HG03095 (cell line): ENCODE data around the gene FITM1.
A peak's percentile ranks its signal among the peaks of the same experiment; 100 is the strongest.

ENCODE experiments used
- ATAC-seq: cut with Tn5 transposase; IDR thresholded peaks from one replicate; pipeline ENCODE4 v1.9.1; 2021; ENCODE audit warnings: moderate library complexity; ENCODE audit not compliant: unreplicated experiment

The FITM1 gene

DNA sequence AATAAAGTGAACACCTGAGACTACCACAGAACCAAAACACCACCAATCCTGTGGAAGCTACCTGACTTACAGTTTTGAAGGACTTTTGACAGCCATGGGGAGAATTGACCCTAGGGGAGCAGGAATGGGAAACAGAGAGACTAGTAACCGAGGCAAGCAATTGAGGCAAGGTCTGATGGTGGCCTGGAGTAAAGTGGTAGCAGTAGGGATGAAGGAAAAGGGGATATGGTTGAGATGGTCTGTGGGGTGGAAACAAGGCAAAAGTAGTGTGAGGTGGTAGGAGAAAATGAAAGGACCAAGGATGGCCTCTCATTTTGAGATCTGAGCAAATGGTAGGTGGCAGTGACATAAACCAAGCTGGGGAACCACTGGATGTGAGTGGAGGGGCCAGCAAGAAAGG lies 26.4 kb downstream of the FITM1 start:
- ATAC-seq, result no peak

DNA sequence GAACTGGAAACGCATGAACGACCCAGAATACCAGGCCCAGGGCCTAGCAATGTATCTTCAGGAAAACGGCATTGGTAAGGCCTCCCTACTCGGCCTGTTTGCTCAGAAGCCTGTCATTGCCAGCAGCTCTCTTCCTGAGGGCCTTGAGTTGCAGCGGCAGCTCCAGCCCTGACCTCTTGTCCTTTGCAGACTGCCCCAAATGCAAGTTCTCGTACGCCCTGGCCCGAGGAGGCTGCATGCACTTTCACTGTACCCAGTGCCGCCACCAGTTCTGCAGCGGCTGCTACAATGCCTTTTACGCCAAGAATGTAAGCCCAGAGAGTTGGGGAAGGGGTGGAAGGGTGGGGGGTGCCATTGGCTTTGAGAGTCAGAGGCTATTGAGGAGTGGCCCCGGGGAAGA lies 26.9 kb downstream of the FITM1 start:
- ATAC-seq, result no peak

DNA sequence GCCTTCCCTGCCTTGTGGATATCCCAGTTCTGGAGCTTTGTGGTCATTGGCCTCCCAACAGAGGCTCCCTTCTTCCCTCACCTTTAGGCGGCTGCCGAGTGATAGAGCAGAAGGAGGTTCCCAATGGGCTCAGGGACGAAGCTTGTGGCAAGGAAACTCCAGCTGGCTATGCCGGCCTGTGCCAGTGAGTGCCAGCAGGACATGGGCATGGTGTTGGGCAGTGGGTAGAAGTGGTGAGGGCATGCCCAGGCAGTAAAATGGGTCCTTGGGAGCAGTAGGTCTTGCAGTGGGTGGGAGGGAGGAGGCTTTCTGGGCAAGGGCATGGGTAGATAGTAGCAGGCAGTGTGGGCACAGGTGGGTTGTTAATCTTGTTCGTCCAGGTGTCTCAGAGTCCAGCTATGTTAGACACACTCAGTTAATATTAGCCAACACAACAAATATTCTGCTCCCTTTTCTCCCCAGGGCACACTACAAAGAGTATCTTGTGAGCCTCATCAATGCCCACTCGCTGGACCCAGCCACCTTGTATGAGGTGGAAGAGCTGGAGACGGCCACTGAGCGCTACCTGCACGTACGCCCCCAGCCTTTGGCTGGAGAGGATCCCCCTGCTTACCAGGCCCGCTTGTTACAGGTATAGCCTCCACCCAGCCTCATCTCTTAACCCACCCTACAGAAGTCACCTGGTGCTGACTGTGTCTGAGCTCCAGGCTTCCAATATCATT lies 29.5 kb downstream of the FITM1 start:
- no peak for ATAC-seq

DNA sequence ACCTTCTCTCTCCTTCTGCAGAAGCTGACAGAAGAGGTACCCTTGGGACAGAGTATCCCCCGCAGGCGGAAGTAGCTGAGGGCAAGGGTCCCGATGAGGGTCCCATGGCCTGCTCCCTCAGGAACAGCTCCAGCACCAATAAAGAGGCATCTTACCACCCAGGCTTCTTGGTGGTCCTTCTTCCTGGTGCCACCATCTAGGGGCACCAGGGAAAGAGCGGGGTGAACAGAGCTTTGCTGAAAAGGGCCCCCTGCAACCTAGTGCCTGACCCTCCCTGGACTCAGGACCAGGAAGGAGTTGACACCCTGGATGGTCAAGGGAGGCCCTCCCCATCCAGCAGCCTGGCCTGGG lies 30.0 kb downstream of the FITM1 start:
- ATAC-seq, result no peak

DNA sequence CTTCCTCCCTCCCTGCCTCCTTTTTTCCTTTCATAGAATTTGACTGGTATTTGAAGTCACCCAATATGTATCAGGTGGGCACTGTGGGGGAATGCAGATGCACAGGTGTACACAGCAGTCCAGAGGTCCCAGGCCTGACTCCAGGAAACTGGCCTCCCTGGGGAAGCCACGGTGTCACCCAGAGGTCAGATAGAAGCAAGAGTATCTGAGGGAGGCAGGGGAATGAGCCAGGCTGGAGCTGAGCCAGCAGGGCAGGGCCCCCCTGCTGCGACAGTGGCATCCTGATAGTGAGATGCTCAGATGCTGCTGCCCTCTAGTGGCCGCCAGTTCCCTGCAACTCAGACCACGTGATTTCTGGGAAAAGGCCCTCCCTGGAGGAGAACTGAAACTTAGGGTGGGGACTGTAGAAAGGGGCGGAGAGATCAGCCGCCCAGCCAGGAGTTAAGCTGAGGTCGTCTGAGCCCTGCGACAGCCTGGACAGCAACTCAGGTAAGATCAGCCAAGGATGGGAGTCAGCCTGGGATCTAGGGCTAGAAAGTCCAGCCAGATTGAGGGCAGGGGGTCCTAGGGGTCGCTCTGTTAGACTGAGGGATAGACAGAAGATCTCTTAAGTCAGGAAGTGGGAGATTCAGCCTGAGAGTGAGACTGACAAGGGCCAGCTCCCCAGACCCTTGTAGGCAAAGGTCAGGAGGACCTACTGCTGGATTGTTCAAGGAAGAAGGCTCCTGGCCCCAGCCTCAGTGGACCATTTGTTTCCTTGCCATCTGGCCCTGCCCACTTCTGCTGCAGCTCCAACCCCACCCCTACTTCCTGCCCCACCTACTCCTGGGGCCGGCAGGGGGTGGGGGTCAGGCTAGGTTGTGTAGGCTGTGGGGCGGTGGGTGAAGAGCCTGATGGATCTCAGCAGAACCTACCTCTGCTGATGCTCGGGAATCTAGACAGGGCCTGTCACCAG lies 30.7 kb downstream of the FITM1 start, which contains the start of gene IRF9:
TSS of gene IRF9 (plus strand) at position 416 of the 955 bp plus-strand sequence. CDS start 880 bp downstream, outside the sequence.
- peak; percentile 83 for ATAC-seq

DNA sequence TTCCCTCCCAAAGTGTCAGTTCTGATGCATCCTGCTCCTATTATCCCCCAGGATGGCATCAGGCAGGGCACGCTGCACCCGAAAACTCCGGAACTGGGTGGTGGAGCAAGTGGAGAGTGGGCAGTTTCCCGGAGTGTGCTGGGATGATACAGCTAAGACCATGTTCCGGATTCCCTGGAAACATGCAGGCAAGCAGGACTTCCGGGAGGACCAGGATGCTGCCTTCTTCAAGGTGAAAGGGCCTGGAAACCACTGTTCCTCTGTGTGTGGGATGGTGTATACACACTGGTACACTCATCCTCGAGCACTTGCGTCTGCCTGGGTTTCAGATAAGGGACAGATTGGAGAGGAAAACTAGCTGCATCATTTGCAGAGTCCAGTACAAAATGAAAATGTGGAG lies 31.6 kb downstream of the FITM1 start:
- ATAC-seq, result no peak

DNA sequence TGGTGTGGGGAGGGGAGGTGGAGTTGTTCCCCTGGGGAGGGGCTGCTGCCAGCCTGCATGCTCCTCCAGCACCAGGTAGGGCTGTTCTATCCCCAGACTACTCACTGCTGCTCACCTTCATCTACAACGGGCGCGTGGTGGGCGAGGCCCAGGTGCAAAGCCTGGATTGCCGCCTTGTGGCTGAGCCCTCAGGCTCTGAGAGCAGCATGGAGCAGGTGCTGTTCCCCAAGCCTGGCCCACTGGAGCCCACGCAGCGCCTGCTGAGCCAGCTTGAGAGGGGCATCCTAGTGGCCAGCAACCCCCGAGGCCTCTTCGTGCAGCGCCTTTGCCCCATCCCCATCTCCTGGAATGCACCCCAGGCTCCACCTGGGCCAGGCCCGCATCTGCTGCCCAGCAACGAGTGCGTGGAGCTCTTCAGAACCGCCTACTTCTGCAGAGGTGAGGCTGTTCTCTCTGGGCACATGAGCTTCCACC lies 34.1 kb downstream of the FITM1 start:
- ATAC-seq, result no peak

DNA sequence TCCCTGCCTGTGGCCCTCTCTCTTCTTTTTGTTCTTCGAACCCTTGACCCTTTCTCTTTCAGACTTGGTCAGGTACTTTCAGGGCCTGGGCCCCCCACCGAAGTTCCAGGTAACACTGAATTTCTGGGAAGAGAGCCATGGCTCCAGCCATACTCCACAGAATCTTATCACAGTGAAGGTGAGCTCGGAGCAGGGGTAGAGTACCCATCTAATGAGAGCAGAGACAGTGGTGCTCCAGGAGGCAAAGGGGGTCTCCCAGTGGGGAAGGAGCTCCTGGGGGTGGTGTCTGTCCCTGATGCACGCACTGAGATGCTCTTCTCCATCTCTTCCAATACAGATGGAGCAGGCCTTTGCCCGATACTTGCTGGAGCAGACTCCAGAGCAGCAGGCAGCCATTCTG lies 35.3 kb downstream of the FITM1 start:
- no peak for ATAC-seq

DNA sequence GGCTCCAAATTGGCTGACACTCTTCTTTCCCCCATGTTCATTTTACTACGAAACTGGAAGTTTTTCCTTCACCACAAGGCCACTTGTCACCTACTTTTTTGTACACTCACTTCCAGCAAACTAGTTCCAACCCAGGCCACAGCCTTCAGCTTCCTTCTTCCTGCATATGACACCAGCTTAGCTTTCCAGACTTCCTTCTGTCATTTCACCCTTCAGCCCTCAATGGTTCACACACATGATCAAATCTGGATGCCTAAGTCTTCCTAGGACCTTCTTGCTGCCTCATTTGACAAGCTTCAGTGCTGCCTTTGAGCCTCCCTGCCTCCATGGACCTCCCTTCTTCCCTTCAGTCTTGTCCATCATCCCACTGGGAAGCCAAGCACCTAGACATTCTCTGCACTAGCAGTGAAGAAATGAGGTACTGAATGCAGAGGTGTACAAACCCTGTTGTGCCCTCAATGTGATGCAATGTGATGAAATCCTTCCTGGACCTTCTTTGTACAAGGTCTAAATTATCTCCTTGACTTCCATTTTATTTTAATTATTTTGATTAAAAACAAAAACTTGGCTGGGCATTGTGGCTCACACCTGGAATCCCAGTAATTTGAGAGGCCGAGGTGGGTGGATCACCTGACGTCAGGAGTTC lies 37.1 kb downstream of the FITM1 start:
- ATAC-seq, result no peak

DNA sequence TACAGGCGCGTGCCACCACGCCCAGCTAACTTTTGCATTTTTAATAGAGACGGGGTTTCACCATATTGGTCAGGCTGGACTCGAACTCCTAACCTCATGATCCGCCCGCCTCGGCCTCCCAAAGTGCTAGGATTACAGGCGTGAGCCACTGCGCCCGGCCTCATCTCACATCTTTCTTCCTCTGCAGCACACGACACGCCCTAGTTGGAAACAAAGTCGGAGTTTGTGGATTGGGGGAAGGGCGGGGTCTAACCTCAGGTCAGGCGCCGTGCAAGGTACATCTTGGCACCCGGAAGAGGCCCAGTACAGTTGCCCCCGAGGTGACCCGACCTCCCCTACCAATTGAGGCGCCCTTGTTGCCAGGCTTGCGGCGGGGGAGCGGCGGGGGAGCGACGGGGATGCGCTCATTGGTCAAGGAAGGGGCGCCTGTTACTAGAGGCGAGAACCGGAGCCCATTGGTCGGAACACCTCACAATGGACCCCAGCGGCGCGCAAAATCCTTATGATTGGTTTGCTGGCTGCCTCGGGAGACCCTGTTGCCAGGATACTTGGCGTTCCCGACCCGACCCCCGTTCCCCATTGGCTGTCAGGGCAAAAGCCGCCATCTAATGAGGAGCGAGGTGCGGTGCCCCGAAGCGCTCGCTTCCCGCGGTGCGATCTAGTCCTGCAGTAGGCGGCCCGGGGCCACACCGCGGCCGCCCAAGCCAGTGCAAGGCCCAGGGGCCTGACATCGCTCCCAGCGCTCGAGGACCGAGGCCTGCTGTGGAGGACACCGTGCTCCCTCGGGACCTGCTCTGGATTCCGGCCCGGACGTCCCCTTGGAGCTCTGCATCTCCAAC lies 41.2 kb downstream of the FITM1 start, which contains the start of gene REC8:
TSS of gene REC8 (plus strand) at position 659 of the 839 bp plus-strand sequence. CDS start 473 bp downstream, outside the sequence.
- ATAC-seq, result peak; percentile 87

DNA sequence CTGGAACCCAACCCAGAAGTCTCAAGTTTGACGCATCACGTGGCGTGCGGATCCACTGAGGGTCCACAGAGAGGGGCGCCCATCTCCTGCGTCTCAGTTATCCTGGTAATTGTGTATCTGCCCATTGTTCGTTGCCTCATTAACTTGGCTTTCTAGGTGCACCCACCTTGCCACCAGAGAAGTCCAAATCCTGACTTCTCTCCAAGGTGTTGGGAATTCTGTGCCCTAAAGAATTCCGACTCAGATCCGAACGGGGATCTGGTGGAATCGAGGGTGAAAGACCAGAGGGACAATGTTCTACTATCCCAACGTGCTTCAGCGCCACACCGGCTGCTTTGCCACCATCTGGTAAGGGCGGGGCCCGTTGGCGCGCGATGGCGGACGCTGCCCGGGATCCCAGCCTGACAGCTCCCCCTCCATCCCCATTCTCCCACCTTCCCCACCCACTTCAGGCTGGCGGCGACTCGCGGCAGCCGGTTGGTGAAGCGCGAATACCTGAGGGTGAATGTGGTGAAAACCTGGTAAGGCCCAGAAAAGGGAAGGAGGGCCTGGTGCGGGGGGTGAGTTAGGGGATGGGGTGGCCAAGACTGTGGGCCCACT lies 41.9 kb downstream of the FITM1 start:
- ATAC-seq, result no peak

DNA sequence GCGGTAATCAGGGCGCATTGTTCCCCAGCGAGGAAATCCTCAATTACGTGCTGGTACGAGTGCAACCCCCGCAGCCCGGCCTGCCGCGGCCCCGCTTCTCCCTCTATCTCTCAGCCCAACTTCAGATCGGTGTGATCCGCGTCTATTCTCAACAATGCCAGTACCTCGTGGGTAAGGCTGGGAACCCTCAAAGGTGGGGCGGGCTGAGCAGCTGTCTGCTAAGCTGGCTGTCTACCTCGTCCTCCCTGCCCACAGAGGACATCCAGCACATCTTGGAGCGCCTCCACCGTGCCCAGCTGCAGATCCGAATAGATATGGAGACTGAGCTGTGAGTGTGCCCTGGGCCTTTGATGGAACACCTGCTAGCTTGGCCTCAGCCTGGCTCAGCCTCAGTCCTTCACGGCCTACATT lies 42.4 kb downstream of the FITM1 start:
- ATAC-seq, result no peak

DNA sequence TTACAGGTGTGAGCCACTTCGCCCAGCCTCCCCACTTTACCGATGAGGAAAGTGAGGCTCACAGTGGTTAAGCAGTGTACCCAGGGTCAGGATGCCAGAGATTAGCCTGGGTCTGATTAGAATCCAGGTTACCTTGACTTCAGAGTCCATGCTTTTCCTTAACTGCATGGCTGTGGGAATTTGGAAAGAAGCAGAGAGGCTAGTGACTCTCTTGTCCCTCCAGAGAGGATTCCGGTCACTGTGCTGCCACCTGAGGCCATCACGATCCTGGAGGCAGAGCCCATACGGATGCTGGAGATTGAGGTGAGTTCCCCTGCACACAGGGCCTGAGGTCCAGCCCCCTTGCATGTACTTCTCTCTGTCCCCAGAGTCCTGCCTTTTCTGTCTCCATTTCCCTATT lies 46.1 kb downstream of the FITM1 start:
- ATAC-seq, result no peak

DNA sequence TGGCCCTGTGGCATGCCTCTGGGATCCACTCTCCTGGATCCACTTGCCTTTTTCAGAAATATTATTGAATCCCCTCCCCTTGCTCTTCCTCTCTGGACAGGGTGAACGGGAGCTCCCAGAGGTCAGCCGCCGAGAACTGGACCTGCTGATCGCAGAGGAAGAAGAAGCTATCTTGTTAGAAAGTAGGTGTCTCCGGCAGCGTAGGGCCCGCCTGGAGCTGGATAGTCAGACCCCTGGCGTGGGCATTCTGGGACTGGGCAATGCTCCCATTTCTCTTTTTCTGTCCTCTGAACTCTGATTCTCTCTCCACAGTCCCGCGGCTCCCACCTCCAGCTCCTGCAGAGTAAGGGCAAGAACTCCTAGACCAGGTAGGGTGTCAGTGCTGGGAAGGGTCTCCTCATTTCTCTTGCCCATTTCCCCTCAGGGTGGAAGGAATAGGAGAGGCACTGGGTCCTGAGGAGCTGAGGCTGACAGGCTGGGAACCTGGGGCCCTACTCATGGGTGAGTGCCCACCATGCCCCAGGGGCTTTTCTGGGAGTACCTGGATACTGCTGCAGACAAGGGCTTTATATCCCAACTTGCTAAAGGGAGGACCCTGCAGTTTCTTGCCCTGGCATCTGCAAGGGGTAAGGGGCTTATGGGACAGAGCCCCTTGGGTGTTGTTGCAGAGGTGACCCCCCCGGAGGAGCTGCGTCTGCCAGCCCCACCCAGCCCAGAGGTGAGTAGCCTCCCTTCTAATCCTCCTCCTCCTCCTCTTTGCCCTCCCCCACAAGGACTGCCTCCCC lies 46.8 kb downstream of the FITM1 start:
- ATAC-seq, result no peak

DNA sequence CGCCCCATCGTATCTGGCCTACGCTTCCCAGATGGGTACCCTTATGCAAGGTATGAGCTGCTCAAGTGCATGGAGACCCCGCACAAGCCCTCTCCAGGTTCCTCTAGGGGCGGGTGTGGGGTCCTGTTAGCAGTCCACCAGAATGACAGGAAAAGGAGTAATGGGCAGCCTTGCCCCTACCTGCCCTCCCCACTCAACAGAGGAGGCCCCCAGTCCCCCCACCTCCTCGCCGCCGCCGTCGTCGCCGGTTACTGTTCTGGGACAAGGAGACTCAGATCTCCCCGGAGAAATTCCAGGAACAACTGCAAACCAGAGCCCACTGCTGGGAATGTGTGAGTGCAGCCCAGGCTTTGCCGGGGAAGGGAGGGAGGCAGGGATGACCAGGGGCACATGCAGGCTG lies 47.4 kb downstream of the FITM1 start:
- no peak for ATAC-seq

DNA sequence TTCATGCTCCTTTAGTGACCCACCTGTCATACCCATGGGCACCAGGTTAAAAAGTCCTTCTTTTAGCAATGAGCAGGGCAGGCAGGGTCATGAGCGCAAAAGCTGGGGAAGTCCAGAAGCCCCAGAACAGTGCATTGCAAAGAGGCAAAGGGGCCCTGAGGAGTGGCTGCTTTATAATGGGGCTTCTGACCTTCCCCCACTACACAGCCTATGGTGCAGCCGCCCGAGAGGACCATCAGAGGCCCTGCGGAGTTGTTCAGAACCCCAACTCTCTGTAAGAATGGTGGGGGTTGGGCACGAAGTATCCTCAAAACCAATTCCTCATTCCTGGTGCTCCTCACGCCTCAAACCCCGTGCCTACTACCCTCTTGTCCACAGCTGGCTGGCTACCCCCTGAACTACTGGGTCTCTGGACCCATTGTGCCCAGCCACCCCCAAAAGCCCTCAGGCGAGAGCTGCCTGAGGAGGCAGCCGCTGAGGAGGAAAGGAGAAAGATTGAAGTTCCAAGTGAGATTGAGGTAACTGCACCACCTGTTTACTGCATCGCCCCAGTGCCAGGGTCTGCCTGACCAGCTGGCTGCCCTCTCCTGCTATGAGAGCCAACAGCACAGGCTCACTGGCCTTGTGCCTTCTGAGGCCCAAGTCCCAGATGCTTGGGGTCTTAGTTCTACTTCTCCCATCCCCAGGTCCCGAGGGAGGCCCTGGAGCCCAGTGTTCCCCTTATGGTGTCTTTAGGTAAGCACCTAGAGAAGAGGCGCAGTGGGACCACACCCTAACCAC lies 48.1 kb downstream of the FITM1 start:
- ATAC-seq, result no peak

DNA sequence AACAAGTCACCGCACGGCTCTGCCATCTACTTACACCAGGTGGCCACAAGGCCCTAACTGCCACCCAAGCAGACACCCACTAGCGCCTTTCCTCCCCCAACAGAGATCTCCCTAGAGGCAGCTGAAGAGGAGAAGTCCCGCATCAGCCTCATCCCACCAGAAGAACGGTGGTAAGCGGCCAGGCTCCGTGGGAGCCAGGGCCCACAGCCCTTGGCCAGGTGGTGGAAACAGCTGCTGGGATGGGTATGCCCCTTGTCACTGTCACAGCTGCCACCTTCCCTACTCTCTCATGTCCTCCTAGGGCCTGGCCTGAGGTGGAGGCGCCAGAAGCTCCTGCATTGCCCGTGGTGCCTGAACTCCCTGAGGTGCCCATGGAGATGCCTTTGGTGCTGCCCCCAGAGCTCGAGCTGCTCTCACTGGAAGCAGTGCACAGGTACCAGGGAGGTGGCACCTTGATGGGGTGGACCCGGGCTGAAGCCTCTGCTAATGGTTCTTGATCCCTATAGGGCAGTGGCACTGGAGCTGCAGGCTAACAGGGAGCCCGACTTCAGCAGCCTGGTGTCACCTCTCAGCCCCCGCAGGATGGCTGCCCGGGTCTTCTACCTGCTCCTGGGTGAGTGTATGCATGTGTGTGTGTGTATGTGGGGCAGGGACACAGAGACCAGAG lies 49.0 kb downstream of the FITM1 start:
- no peak for ATAC-seq
